ENCODE results near the gene PLS3. TPM values are rescaled to one million over a fixed set of nuclear protein-coding genes. Genes with fewer than 3 reads are reported as not detected.
A peak's percentile ranks its signal among the peaks of the same experiment; 100 is the strongest.
"Not testable (repeated sequence)": the region's sequence is repeated elsewhere in the genome, so short reads cannot be mapped to it uniquely, and the experiment has no call there.

PLS3 gene
- total RNA-seq, 1 donor from 2014 or later = 17.8 TPM

GRCh38 chrX:115642311-115642710 lies 81.3 kb downstream of the PLS3 start:
- Mint-ChIP-seq H3K4me1 (ENCODE audit: low read depth, unreplicated experiment) (no peaks in the 10 kb centered on the region), H3K27me3 (ENCODE audit: unreplicated experiment) (no peaks in the 10 kb centered on the region), H3K36me3 (ENCODE audit: unreplicated experiment) (no peaks in the 10 kb centered on the region), H3K9me3 (ENCODE audit: unreplicated experiment) (no peaks in the 10 kb centered on the region), H3K27ac (ENCODE audit: unreplicated experiment) (no peak overlapping the region), H3K4me3 (ENCODE audit: unreplicated experiment) (no peak overlapping the region)
- DNase-seq = no peak
- TF ChIP-seq CTCF (IDR thresholded peaks at IDR 0.05; ENCODE audit: partially characterized antibody, unreplicated experiment) = no peak

GRCh38 chrX:115642895-115643530 lies 82.0 kb downstream of the PLS3 start:
- DNase-seq = no peak
- no peak overlapping the region for H3K27ac Mint-ChIP-seq (ENCODE audit: unreplicated experiment)
- no peak overlapping the region for H3K4me3 Mint-ChIP-seq (ENCODE audit: unreplicated experiment)

GRCh38 chrX:115644397-115644796 lies 83.4 kb downstream of the PLS3 start:
- not testable (repeated sequence) for H3K27me3 Mint-ChIP-seq (ENCODE audit: unreplicated experiment); H3K9me3 Mint-ChIP-seq (ENCODE audit: unreplicated experiment); H3K4me3 Mint-ChIP-seq (ENCODE audit: unreplicated experiment); H3K27ac Mint-ChIP-seq (ENCODE audit: unreplicated experiment); H3K4me1 Mint-ChIP-seq (ENCODE audit: low read depth, unreplicated experiment); DNase-seq; H3K36me3 Mint-ChIP-seq (ENCODE audit: unreplicated experiment)

More at GRCh38 chrX:115642895-115643530, 82.0 kb downstream of the PLS3 start:
- no peaks in the 10 kb centered on the region for H3K9me3 Mint-ChIP-seq (ENCODE audit: unreplicated experiment)
- no peaks in the 10 kb centered on the region for H3K4me1 Mint-ChIP-seq (ENCODE audit: low read depth, unreplicated experiment)
- TF ChIP-seq CTCF (IDR thresholded peaks at IDR 0.05; ENCODE audit: partially characterized antibody, unreplicated experiment) = peak; percentile 94
- H3K27me3 Mint-ChIP-seq (ENCODE audit: unreplicated experiment) = no peaks in the 10 kb centered on the region
- no peaks in the 10 kb centered on the region for H3K36me3 Mint-ChIP-seq (ENCODE audit: unreplicated experiment)

- no peak for TF ChIP-seq CTCF (IDR thresholded peaks at IDR 0.05; ENCODE audit: partially characterized antibody, unreplicated experiment)
- H3K27me3 Mint-ChIP-seq (ENCODE audit: unreplicated experiment) = no peaks in the 10 kb centered on the region
- H3K4me3 Mint-ChIP-seq (ENCODE audit: unreplicated experiment) = no peak overlapping the region
- H3K36me3 Mint-ChIP-seq (ENCODE audit: unreplicated experiment) = no peaks in the 10 kb centered on the region
- H3K9me3 Mint-ChIP-seq (ENCODE audit: unreplicated experiment) = no peaks in the 10 kb centered on the region
- no peak for DNase-seq
- peaks cover 1% of the 10 kb centered on the region for H3K4me1 Mint-ChIP-seq (ENCODE audit: low read depth, unreplicated experiment)
- H3K27ac Mint-ChIP-seq (ENCODE audit: unreplicated experiment) = no peak overlapping the region
These were observed 88.6 kb downstream of the PLS3 start for GRCh38 chrX:115649461-115650063.

- Mint-ChIP-seq H3K4me1 (ENCODE audit: low read depth, unreplicated experiment) (peaks cover 1% of the 10 kb centered on the region), H3K27ac (ENCODE audit: unreplicated experiment) (no peak overlapping the region)
- no peak for DNase-seq
These were observed 89.5 kb downstream of the PLS3 start for GRCh38 chrX:115650449-115650848.

More at GRCh38 chrX:115650449-115650848, 89.5 kb downstream of the PLS3 start:
- Mint-ChIP-seq H3K4me3 (ENCODE audit: unreplicated experiment) (no peak overlapping the region), H3K27me3 (ENCODE audit: unreplicated experiment) (no peaks in the 10 kb centered on the region), H3K36me3 (ENCODE audit: unreplicated experiment) (no peaks in the 10 kb centered on the region), H3K9me3 (ENCODE audit: unreplicated experiment) (no peaks in the 10 kb centered on the region)
- no peak for TF ChIP-seq CTCF (IDR thresholded peaks at IDR 0.05; ENCODE audit: partially characterized antibody, unreplicated experiment)
